Lung (tissue), 12 donors: ENCODE measurements around the gene PLSCR2. TPM values are rescaled to one million over a fixed set of nuclear protein-coding genes. Genes with fewer than 3 reads are reported as not detected.
A peak's percentile ranks its signal among the peaks of the same experiment; 100 is the strongest.

Source experiments
- ATAC-seq: fragments of 200-7000 bp; cut with Tn5 transposase; one replicate; pipeline ENCODE4 v1.9.1; 2020; ENCODE audit warnings: moderate number of reproducible peaks; ENCODE audit not compliant: insufficient read depth, low FRiP score
- DNase-seq, 3 donors: peaks; one replicate each; pipeline ENCODE4 v3.0.0-alpha.2; 2013 to 2017
- H3K27ac ChIP-seq, 2 donors: one replicate each; pipeline ENCODE4 v1.5.1; 2013; ENCODE audit warnings: mild to moderate bottlenecking in 2 of 2, moderate library complexity in 2 of 2, control low read depth in 1 of 2, inconsistent platforms in 1 of 2, low read depth in 1 of 2, low read length in 1 of 2
- H3K27me3 ChIP-seq, 3 donors: one replicate each; pipeline ENCODE4 v1.5.1; 2013; ENCODE audit warnings: low read length in 2 of 3; ENCODE audit not compliant: control insufficient read depth in 3 of 3, insufficient read depth in 3 of 3
- H3K36me3 ChIP-seq, 4 donors: one replicate each; pipeline ENCODE4 v1.5.1; 2013; ENCODE audit warnings: low read length in 4 of 4, mild to moderate bottlenecking in 1 of 4, moderate library complexity in 1 of 4; ENCODE audit not compliant: control insufficient read depth in 4 of 4, insufficient read depth in 4 of 4
- H3K4me1 ChIP-seq, 5 donors: one replicate each; pipeline ENCODE4 v1.5.1; 2013; ENCODE audit warnings: low read length in 5 of 5, mild to moderate bottlenecking in 2 of 5, moderate library complexity in 1 of 5; ENCODE audit not compliant: control insufficient read depth in 5 of 5, insufficient read depth in 5 of 5
- H3K4me3 ChIP-seq: one replicate; pipeline ENCODE4 v1.5.1; 2013; ENCODE audit warnings: mild to moderate bottlenecking, control low read depth, moderate library complexity
- H3K9ac ChIP-seq, 2 donors: one replicate each; pipeline ENCODE4 v1.5.1; 2013; ENCODE audit warnings: low read length in 2 of 2, control low read depth in 1 of 2; ENCODE audit not compliant: insufficient read depth in 1 of 2
- H3K9me3 ChIP-seq, 4 donors: one replicate each; pipeline ENCODE4 v1.5.1; 2013; ENCODE audit warnings: low read length in 3 of 4, mild to moderate bottlenecking in 1 of 4, moderate library complexity in 1 of 4; ENCODE audit not compliant: control insufficient read depth in 4 of 4, insufficient read depth in 3 of 4
- CTCF ChIP-seq: IDR thresholded peaks from 2 replicates; pipeline ENCODE4 v1.5.1; 2012; ENCODE audit warnings: mild to moderate bottlenecking; ENCODE audit errors: control extremely low read depth, extremely low read depth
- WGBS, 2 donors: extraction: QIAGEN DNeasy Blood & Tissue Kit; methylation state at CpG; one replicate each; pipeline ENCODE4 v1.1.7; 2013; 5-methylcytosine and 5-hydroxymethylcytosine counted together
- polyA plus RNA-seq, 2 donors: library from polyadenylated mRNA; stranded (reverse); fragments of 200-250 nt; gene quantifications; one replicate each; pipeline ENCODE4 v1.2.1, GENCODE V29; 2013
- total RNA-seq, 2 donors: library from RNA; depleted of rRNA in 1 of 2; stranded (reverse); fragments of >200 nt in 1 of 2; gene quantifications; one replicate each; pipeline ENCODE4 v1.2.1, GENCODE V29; 2014 to 2021
- donor health status: control.
- donor health status: control.
- donor health status: Bipolar disorder and iron deficiency.
- donor health status: healthy.
- donor health status: DM: yes; HTN: yes; CAD: no.

Gene PLSCR2
- total and polyA plus RNA-seq, 4 donors = 0.03 to 0.33 TPM; not detected in 2

- peaks cover 0 to 32% (median 3%) of the 10 kb centered on the region in 5 donors for H3K4me1 ChIP-seq
- DNase-seq = no peak
- no peak for ATAC-seq
- no peak overlapping the region for H3K9ac ChIP-seq
- no peaks in the 10 kb centered on the region for H3K36me3 ChIP-seq
- TF ChIP-seq CTCF = no peak
- no peaks in the 10 kb centered on the region for H3K9me3 ChIP-seq
- no peak overlapping the region for H3K4me3 ChIP-seq
- WGBS, 2 donors = 64 to 70% methylated on average over 3 of the region's 3 CpGs
- no peak overlapping the region for H3K27ac ChIP-seq
- H3K27me3 ChIP-seq = no peaks in the 10 kb centered on the region
Measured at GRCh38 chr3:146504498-146505197, 35.3 kb upstream of the PLSCR2 start.

DNA sequence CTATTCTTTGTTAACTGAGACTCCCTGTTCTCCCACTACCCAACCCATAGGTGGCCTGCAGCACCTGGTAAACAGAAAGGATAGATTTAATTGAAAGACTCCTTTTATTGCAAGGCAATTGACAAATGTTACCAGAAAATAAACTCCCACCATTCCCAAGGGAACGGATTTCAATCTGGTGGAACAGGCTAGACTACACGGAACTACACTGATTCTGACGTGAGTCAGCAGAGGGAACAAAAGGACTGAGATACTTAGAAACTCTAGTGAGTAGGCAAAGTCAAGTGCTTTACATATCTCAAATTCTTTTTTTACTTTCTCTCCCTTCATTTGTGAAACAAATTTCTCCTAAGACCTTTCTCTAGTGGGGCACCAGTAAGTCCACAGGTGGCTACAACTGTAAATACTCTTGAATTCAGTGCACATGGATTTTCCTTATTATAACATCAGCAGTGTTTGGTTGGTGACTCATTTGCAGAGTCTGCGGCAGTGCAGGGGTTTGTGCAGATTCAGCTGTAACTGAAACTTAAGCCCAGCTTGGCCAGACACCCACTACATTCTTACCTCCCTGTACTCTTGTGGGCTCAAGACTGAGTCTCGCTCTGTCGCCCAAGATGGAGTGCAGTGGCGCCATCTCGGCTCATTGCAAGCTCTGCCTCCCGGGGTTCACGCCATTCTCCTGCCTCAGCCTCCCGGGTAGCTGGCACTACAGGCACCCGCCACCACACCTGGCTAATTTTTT is 34.3 kb upstream of the PLSCR2 start:
- WGBS, 2 donors = 84 to 95% methylated on average over 12 of the region's 12 CpGs
- ATAC-seq = peak; percentile 68

DNA sequence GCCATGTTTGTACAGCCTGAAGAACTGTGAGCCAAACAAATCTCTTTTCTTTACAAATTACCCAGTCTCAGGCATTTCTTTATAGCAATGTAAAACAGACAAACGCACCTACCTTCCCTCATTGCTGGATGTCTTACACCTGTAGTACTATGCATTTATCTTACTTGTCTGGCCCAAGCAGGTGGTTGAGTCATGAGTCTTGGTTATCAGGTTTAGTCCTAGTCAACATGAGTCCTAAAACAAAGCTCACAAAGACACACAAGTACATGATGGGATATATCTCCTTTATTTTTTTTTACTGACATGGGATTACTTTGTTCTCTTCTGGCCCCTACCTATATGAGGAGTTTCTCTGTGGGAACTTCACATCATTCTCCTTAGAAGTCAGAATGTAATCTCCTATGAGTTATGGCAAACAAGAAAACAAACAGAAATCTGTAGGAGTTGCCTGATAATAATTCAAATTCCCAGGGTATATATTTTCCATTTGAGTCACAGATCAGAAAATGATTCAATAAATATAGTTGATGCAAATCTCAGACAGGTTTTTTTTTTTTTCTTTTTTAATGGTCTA is 33.6 kb upstream of the PLSCR2 start:
- Histone ChIP-seq H3K36me3 (no peaks in the 10 kb centered on the region), H3K4me1 (peaks cover 0 to 32% (median 3%) of the 10 kb centered on the region in 5 donors), H3K27me3 (no peaks in the 10 kb centered on the region), H3K4me3 (no peak overlapping the region), H3K9me3 (peaks cover 0 to 1% (median 0%) of the 10 kb centered on the region in 4 donors), H3K9ac (no peak overlapping the region), H3K27ac (no peak overlapping the region)
- WGBS, 2 donors = 91 to 93% methylated on average over 1 of the region's 1 CpG
- no peak for TF ChIP-seq CTCF
- DNase-seq (no peak), ATAC-seq (no peak)

More for the DNA sequence above, 34.3 kb upstream of the PLSCR2 start:
- no peak overlapping the region for H3K27ac ChIP-seq
- H3K9ac ChIP-seq = no peak overlapping the region
- TF ChIP-seq CTCF = no peak
- DNase-seq = no peak
- H3K9me3 ChIP-seq = no peaks in the 10 kb centered on the region
- H3K27me3 ChIP-seq = no peaks in the 10 kb centered on the region
- H3K4me1 ChIP-seq = peaks cover 0 to 32% (median 3%) of the 10 kb centered on the region in 5 donors
- no peaks in the 10 kb centered on the region for H3K36me3 ChIP-seq
- H3K4me3 ChIP-seq = no peak overlapping the region
